Epidermal melanocyte (primary cell): ENCODE results near the gene MTCL1.

ENCODE experiments used
- DNase-seq: peaks from one replicate; pipeline ENCODE4 v3.0.0; 2011; ENCODE audit warnings: low spot score; ENCODE audit not compliant: insufficient read length

Gene MTCL1

DNA sequence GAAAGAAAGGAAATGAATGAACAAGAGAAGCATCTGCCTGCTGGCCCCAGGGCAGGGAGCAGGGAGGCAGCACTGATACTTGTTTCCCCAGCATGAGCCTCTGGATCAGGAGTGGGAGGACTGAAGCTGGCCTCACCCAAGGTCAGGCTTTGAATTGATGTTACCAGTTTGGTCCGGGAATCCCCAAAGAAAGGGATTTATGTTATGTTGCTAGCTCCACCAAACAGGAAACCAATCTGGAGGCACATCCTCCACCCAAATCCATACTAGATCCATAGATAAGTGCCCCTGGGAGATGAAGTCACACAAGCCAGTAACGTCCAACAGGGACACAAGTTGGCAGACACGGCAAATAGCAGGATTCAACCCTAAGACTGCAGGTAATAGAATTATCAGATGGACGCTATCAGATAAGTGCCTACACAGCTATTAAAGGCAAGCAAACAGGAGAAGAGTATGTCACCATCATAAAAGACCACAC, 85.9 kb downstream of the MTCL1 start:
- peak; percentile 82 for DNase-seq

DNA sequence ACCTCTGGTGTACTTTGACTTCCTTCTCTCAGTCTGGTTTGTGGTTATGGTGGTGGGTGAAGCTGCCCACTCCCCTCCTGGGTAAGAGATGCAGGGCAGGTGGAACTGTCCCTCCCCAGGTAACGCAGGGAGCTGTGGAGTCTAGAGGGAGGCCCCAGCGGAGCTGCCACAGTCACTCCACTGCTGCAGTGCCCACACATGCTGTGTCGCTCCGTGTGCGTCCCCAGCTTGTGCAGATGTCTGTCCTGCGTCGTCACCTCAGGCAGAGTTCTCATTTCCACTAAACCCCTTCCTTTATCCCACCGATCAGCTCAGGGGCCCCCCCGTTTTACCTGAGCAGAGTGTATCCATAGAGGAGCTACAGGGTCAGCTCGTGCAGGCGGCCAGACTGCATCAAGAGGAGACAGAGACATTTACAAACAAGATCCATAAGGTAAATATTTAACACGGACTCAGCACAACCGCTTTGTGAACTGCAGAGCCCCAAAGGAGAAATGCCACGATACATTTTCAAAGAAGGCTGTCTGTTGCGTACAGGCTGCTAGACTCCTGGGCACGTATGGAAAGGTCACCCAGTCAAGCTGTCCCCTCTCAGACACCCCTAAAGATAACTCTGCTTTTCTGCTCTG, 87.4 kb downstream of the MTCL1 start:
- DNase-seq, result no peak

- no peak for DNase-seq
These were observed 88.2 kb downstream of the MTCL1 start for GRCh38 chr18:8793445-8794155.

DNA sequence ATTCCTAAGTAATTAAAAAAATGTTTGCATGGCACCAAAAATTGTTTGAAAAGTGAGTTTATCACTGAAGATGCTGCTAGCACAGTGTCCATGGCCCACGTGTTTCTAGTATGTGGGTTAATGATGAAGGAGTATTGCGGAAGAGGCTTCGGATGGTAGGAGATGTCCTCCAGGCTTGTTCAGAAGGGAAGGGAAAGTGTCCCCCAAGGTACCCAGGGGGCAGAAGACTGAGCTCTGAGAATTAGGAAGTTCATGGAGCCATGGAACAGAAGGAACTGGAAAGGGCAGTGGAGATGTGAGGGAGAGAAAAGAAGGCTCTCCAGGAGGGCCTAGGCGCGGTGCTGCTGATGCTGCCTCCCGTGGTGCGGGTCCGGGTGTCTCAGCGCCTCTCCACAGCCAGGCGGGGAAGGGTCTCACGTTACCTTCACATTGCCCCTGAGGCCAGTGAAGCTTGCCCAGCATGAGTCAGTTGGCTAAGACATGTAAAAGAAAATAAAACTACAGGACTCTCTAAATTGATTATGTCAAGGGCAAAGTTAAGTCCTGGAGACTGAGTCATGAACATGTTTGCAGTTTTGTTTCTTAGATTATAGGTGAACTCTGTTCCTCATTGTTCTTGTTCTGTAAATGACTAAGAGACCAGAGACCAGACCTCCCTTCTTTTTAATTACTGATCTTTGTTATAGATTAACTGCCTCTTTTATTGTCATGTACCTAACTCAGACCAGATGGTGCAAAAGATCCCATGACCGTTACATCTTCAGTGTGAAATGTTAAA, 89.0 kb downstream of the MTCL1 start:
- DNase-seq, result no peak

DNA sequence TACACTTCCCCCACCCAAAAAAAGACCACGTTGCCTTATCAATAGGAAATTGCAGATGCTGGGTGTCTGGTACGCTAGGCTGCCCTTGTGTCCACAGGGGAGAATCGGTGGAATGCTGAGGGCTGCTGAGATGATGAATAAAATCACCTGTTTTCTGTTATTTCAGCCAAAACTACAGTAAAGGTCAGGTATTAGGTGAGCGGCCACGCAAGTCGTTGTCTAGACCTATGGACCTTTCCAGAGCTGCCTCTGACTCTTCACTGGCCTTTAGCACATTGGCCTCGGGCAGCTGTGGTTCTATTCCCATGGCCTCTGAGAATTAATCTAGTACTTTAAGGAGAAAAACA, 89.6 kb downstream of the MTCL1 start:
- no peak for DNase-seq

- DNase-seq, result no peak
These were observed 90.4 kb downstream of the MTCL1 start for GRCh38 chr18:8795586-8796325.

GRCh38 chr18:8797206-8797605, 91.8 kb downstream of the MTCL1 start:
- DNase-seq, result no peak

DNA sequence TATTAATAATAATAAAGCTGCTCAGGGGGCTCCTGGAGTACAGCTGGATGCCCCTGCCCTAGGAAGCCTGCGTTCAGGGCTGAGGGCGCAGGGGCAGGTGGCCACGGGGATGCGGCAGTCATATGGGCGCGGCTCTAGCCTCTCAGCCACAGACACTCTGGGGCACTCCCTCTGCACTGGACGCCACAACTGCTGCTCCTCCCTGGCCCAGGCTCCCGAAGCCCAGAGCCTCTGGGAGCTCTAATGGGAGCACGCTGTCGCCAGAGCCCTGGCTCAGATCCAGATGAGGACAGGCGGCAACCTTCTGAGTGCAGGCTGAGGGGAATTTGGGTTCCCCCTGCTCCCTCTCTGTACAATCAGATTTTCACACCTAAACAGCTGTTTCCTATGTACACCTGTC, 93.6 kb downstream of the MTCL1 start:
- no peak for DNase-seq

GRCh38 chr18:8799596-8800441, 94.5 kb downstream of the MTCL1 start:
- no peak for DNase-seq

GRCh38 chr18:8800445-8800844, 95.1 kb downstream of the MTCL1 start:
- peak; percentile 45 for DNase-seq

DNA sequence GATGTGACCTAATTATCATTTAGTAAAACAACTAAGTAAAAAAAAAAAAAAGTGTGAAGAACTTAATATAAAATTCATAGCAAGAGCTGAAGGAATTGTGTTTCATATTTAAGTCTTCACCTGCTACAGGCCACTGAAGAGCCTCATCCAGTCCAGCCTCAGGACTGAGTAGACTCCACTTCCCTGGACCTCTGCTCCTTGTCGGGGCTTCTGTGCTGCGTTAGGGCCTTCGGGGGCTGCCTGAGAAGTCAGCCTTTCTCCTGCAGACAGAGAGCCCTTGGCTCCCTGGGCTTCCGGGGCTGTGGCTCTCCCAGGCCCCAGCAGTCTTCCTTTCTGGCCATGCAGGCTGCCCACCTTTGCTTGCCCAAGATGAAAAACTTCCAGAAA, 95.5 kb downstream of the MTCL1 start:
- no peak for DNase-seq

GRCh38 chr18:8801263-8801901, 96.0 kb downstream of the MTCL1 start:
- DNase-seq, result no peak

GRCh38 chr18:8802017-8802672, 96.8 kb downstream of the MTCL1 start:
- no peak for DNase-seq

DNA sequence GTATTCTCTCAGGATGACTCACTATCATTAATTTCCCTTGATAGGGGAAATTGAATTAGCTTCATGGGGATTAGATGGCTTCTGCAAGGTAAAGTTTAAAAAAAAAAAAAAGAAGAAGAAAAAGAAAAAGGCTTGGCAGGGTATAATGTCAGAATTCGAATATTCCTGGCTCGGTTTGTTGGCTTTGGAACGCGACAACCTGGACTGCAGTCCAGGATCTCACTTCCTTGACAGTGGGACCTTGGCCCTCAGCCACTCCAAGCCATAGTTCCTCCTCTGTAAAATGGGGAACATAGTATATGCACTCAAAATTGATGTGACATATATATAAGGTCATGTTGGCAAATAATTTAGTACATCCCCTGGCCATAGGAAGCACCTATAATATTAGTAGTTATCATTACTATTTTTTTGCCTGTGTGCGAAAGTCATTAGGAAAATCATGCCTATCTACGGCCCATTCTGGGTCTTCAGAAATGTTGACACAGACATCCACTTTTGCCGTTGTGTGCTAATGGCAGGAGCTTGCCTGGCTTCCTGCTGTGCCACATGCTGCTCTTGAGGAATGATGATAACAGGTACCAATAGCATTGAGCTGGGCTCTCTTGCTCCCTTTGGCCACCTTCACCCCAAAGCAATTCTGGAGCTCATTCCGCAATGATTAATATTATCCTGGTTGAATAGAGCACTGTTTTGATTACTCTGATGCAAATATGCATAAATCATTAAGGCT, 97.9 kb downstream of the MTCL1 start:
- no peak for DNase-seq

- no peak for DNase-seq
These were observed 98.6 kb downstream of the MTCL1 start for GRCh38 chr18:8803957-8804356.

DNA sequence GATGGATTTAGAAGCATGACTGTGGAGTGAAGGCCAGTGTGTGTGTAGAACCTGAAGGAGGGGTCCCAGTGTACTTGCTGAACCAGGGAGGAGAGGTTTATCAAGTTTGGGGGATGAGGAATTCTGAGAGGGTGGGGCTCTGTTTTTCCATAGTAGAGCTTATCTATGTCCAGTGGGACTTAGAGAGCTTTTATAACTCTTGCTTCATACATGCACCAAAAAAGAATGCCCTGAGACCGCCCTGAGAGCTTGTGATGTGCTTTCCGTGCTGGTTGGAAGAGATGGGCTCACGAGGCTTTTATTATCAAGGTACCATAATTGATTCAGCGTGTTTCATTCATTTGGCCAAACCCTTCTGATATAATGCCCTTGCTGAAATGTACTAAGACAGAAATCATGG, 100.2 kb downstream of the MTCL1 start:
- DNase-seq, result no peak

GRCh38 chr18:8806100-8806797, 100.9 kb downstream of the MTCL1 start:
- DNase-seq, result no peak

- DNase-seq, result no peak
These were observed 101.6 kb downstream of the MTCL1 start for GRCh38 chr18:8806798-8807487.
